Spleen (tissue), 11 donors: ENCODE measurements around the gene FAM169A. TPM values are rescaled to one million over a fixed set of nuclear protein-coding genes. Genes with fewer than 3 reads are reported as not detected.
"Not testable (repeated sequence)": the region's sequence is repeated elsewhere in the genome, so short reads cannot be mapped to it uniquely, and the experiment has no call there.

ENCODE experiments used
- DNase-seq: peaks from one replicate; pipeline ENCODE4 v3.0.0-alpha.2; 2020
- H3K27ac ChIP-seq, 8 donors: fragments of 200-600 bp; sonication (generic) in 7 of 8; 1 replicate in 4 of 8; 2 replicates in 4 of 8; pipeline versions ENCODE4 v1.5.0 to v1.8.0; 2016 to 2021; ENCODE audit warnings: inconsistent platforms in 4 of 8, mild to moderate bottlenecking in 4 of 8, moderate library complexity in 1 of 8
- H3K27me3 ChIP-seq, 7 donors: fragments of 200-600 bp; sonication (generic) in 6 of 7; replicated peaks in 1 of 7; 1 replicate in 4 of 7; 2 replicates in 3 of 7; pipeline versions ENCODE4 v1.5.0 to v1.8.0; 2016 to 2021; ENCODE audit warnings: inconsistent platforms in 3 of 7, mild to moderate bottlenecking in 1 of 7
- H3K36me3 ChIP-seq, 6 donors: fragments of 200-600 bp; sonication (generic) in 5 of 6; 1 replicate in 4 of 6; 2 replicates in 2 of 6; pipeline versions ENCODE4 v1.5.0 to v1.8.0; 2016 to 2021; ENCODE audit warnings: inconsistent platforms in 2 of 6
- H3K4me1 ChIP-seq, 6 donors: fragments of 200-600 bp; sonication (generic) in 5 of 6; 1 replicate in 3 of 6; 2 replicates in 3 of 6; pipeline versions ENCODE4 v1.5.0 to v1.8.0; 2016 to 2021; ENCODE audit warnings: inconsistent platforms in 3 of 6
- H3K4me3 ChIP-seq, 8 donors: fragments of 200-600 bp; sonication (generic) in 7 of 8; 1 replicate in 4 of 8; 2 replicates in 4 of 8; pipeline versions ENCODE4 v1.5.0 to v1.8.0; 2016 to 2021; ENCODE audit warnings: inconsistent platforms in 4 of 8, mild to moderate bottlenecking in 4 of 8, moderate library complexity in 2 of 8
- H3K9me3 ChIP-seq, 8 donors: fragments of 200-600 bp; sonication (generic) in 7 of 8; 1 replicate in 4 of 8; 2 replicates in 4 of 8; pipeline versions ENCODE4 v1.5.0 to v1.8.0; 2016 to 2021; ENCODE audit warnings: inconsistent platforms in 4 of 8
- CTCF ChIP-seq, 11 experiments: fragments of 200-600 bp in 7 of 11; fragments of 450-650 bp in 4 of 11; sonication (generic) in 4 of 11; IDR thresholded peaks in 8 of 11; conservative IDR thresholded peaks in 3 of 11; 1 replicate in 7 of 11; 2 replicates in 4 of 11; pipeline versions ENCODE4 v1.4.0 to v1.8.0; 2016 to 2021; ENCODE audit warnings: antibody characterized with exemption in 11 of 11, inconsistent platforms in 4 of 11, mild to moderate bottlenecking in 1 of 11
- POLR2A ChIP-seq, 3 donors: fragments of 450-650 bp; IDR thresholded peaks; one replicate each; pipeline ENCODE4 v1.5.1; 2017; ENCODE audit warnings: antibody characterized with exemption in 3 of 3, mild to moderate bottlenecking in 1 of 3
- POLR2AphosphoS5 ChIP-seq, 3 donors: sonication (generic); formaldehyde crosslinking; IDR thresholded peaks; one replicate each; pipeline ENCODE4 v1.5.1; 2017; ENCODE audit warnings: antibody characterized with exemption in 3 of 3
- WGBS, 5 donors: extraction: QIAGEN DNeasy Blood & Tissue Kit in 3 of 5; methylation state at CpG; one replicate each; pipeline versions ENCODE4 v1.1.5 to v1.1.7; 2013 to 2018; 5-methylcytosine and 5-hydroxymethylcytosine counted together
- intact Hi-C: fragments of 100-400 bp; cut with DNase I; formaldehyde crosslinking; loops from one replicate; pipeline ENCODE4 v1.15.0; 2023; ENCODE audit warnings: low total_unique reads
- polyA plus RNA-seq, 3 donors: library from polyadenylated mRNA; stranded (reverse); fragments of 200-250 nt; gene quantifications; one replicate each; pipeline ENCODE4 v1.2.1, GENCODE V29; 2013
- total RNA-seq, 7 donors: library from RNA; depleted of rRNA in 3 of 7; stranded (reverse); fragments of >200 nt in 3 of 7; fragmentation: NEBNext Ultra II Directional in 4 of 7; extraction: Animal tissue kit (Norgen Biotek cat#: 25700) in 4 of 7; gene quantifications; one replicate each; pipeline versions ENCODE4 v1.1.0 to v1.2.1, GENCODE V29; 2016 to 2021
- donor health status: healthy with polysubstance abuse.
- donor health status: DM: no; HTN: no; CAD: no; lungs with moderate emphysema.
- donor health status: DM: no; HTN: no; CAD: no.
- donor health status: Bipolar disorder and iron deficiency.
- donor health status: healthy.
- donor health status: DM: no; HTN: no; CAD: no.
- donor health status: DM: yes; HTN: yes; CAD: no.

Gene FAM169A
- total and polyA plus RNA-seq, 10 donors: 1.1 to 16.8 (median 7.8) TPM

GRCh38 chr5:74865256-74865803 lies 857 bp downstream of the FAM169A start:
- Histone ChIP-seq H3K4me3 (peak overlapping the region; percentile 42 to 83 (median 65)), H3K9me3 (no peaks in the 10 kb centered on the region), H3K4me1 (peaks cover 0 to 24% (median 12%) of the 10 kb centered on the region in 6 donors), H3K27ac (peak overlapping the region in 5 of 8 donors; percentile 68 to 83 (median 74)), H3K27me3 (peaks cover 0 to 36% (median 21%) of the 10 kb centered on the region in 7 donors), H3K36me3 (no peaks in the 10 kb centered on the region)
- DNase-seq: no peak
- TF ChIP-seq POLR2AphosphoS5 (IDR thresholded peaks at IDR 0.05) (no peak), POLR2A (IDR thresholded peaks at IDR 0.05) (no peak), CTCF (IDR thresholded peaks at IDR 0.05 in 8 of 11, conservative IDR thresholded peaks at IDR 0.05 in 3 of 11) (no peak)
- 23 to 36% (median 28%) methylated on average over 17 to 23 of the region's 23 CpGs for WGBS, 5 donors
- intact Hi-C loops: no loop called here

- H3K9me3 ChIP-seq: no peaks in the 10 kb centered on the region
- H3K4me3 ChIP-seq: peak overlapping the region in 3 of 8 donors; percentile 67 to 83 (median 70)
- TF ChIP-seq POLR2AphosphoS5 (IDR thresholded peaks at IDR 0.05) (no peak), CTCF (IDR thresholded peaks at IDR 0.05 in 8 of 11, conservative IDR thresholded peaks at IDR 0.05 in 3 of 11) (no peak), POLR2A (IDR thresholded peaks at IDR 0.05) (no peak)
- intact Hi-C loops: no loop called here
- peaks cover 0 to 24% (median 12%) of the 10 kb centered on the region in 6 donors for H3K4me1 ChIP-seq
- H3K27ac ChIP-seq: no peak overlapping the region
- 62 to 76% (median 70%) methylated on average over 8 of the region's 8 CpGs for WGBS, 5 donors
- H3K27me3 ChIP-seq: peaks cover 0 to 36% (median 21%) of the 10 kb centered on the region in 7 donors
- no peak for DNase-seq
- no peaks in the 10 kb centered on the region for H3K36me3 ChIP-seq
Observed at GRCh38 chr5:74864823-74865222, 1.4 kb downstream of the FAM169A start.

GRCh38 chr5:74863726-74864125 lies 2.5 kb downstream of the FAM169A start:
- Histone ChIP-seq H3K4me1 (peaks cover 0 to 24% (median 12%) of the 10 kb centered on the region in 6 donors), H3K27me3 (peaks cover 0 to 36% (median 21%) of the 10 kb centered on the region in 7 donors), H3K4me3 (no peak overlapping the region), H3K9me3 (no peaks in the 10 kb centered on the region), H3K36me3 (no peaks in the 10 kb centered on the region), H3K27ac (no peak overlapping the region)
- DNase-seq: no peak
- intact Hi-C loops: no loop called here
- TF ChIP-seq POLR2A (IDR thresholded peaks at IDR 0.05) (no peak), CTCF (IDR thresholded peaks at IDR 0.05 in 8 of 11, conservative IDR thresholded peaks at IDR 0.05 in 3 of 11) (no peak), POLR2AphosphoS5 (IDR thresholded peaks at IDR 0.05) (no peak)
- WGBS, 5 donors: 93 to 98% (median 98%) methylated on average over 2 of the region's 2 CpGs

DNA sequence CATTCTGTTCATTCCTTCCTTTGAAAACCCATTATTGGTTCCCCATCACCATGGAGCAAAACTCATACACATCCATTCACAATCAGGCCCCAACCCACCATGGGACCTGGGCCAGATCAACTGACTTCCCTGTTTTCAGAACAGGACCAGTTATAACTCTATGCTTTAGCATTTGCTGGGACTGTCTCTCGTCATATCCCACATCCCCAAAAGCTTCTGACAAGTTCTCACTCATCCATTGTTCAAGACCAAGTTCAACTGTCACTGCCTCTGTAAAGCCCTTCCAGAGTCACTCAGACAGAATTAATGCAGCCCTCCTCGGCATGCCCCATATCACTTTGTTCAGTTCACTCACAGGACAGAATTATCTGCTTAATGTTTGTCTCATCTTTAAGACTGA lies 4.0 kb downstream of the FAM169A start:
- no peak for DNase-seq
- intact Hi-C loops: no loop called here
- Histone ChIP-seq H3K4me1 (peaks cover 0 to 24% (median 12%) of the 10 kb centered on the region in 6 donors), H3K4me3 (no peak overlapping the region), H3K9me3 (no peaks in the 10 kb centered on the region), H3K27me3 (peaks cover 0 to 31% (median 21%) of the 10 kb centered on the region in 7 donors), H3K36me3 (no peaks in the 10 kb centered on the region), H3K27ac (no peak overlapping the region)
- 87 to 95% (median 89%) methylated on average over 2 of the region's 2 CpGs for WGBS, 5 donors
- TF ChIP-seq POLR2AphosphoS5 (IDR thresholded peaks at IDR 0.05): no peak
- TF ChIP-seq POLR2A (IDR thresholded peaks at IDR 0.05): no peak
- TF ChIP-seq CTCF (IDR thresholded peaks at IDR 0.05 in 8 of 11, conservative IDR thresholded peaks at IDR 0.05 in 3 of 11): no peak

DNA sequence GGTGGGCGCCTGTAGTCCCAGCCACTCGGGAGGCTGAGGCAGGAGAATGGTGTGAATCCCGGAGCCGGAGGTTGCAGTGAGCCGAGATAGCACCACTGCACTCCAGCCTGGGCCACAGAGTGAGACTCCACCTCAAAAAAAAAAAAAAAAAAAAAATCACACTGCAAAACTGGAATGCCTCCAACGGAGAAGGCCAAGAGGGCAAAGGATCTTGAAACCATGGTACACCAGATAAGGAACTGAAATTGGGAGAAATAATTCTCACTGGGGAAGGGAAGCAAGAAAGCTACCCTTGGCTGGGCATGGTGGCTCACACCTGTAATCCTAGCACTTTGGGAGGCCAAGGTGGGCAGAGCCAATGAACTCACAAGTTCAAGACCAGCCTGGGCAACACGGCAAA lies 9.2 kb downstream of the FAM169A start:
- H3K9me3 ChIP-seq, H3K27me3 ChIP-seq, H3K27ac ChIP-seq, H3K36me3 ChIP-seq, intact Hi-C loops, DNase-seq, H3K4me3 ChIP-seq: not testable (repeated sequence)
- WGBS, 5 donors: 84 to 97% (median 90%) methylated on average over 7 of the region's 7 CpGs
- peaks cover 0 to 12% (median 2%) of the 10 kb centered on the region in 6 donors for H3K4me1 ChIP-seq
